H9 (cell line): ENCODE measurements around the gene CDS2. TPM values are rescaled to one million over a fixed set of nuclear protein-coding genes. Genes with fewer than 3 reads are reported as not detected.

ENCODE experiments used
- DNase-seq: peaks from one replicate; pipeline ENCODE4 v3.0.0-alpha.2; 2017
- H2AFZ ChIP-seq: one replicate; pipeline ENCODE4 v1.6.1; 2013; ENCODE audit warnings: mild to moderate bottlenecking, low read length, control low read depth, moderate library complexity
- H2AK5ac ChIP-seq: 2 replicates; pipeline ENCODE4 v1.6.1; 2013; ENCODE audit warnings: low read length, control low read depth, mixed read lengths; ENCODE audit not compliant: insufficient read length
- H2BK120ac ChIP-seq: one replicate; pipeline ENCODE4 v1.6.1; 2013; ENCODE audit warnings: low read depth, mild to moderate bottlenecking, low read length, control low read depth, inconsistent platforms; ENCODE audit not compliant: poor library complexity, severe bottlenecking
- H2BK12ac ChIP-seq: 2 replicates; pipeline ENCODE4 v1.6.1; 2013; ENCODE audit warnings: low read length, control low read depth, mixed read lengths, low read depth; ENCODE audit not compliant: insufficient read length
- H2BK15ac ChIP-seq: 2 replicates; pipeline ENCODE4 v1.6.1; 2013; ENCODE audit warnings: low read depth, low read length, control low read depth
- H2BK20ac ChIP-seq: one replicate; pipeline ENCODE4 v1.6.1; 2013; ENCODE audit warnings: low read depth, mild to moderate bottlenecking, low read length, control low read depth, inconsistent platforms; ENCODE audit not compliant: poor library complexity, severe bottlenecking
- H2BK5ac ChIP-seq: 2 replicates; pipeline ENCODE4 v1.6.1; 2013; ENCODE audit warnings: low read length, control low read depth, mixed read lengths; ENCODE audit not compliant: insufficient read length
- H3K14ac ChIP-seq: 2 replicates; pipeline ENCODE4 v1.6.1; 2013; ENCODE audit warnings: low read length, control low read depth; ENCODE audit not compliant: insufficient read depth
- H3K18ac ChIP-seq: 2 replicates; pipeline ENCODE4 v1.6.1; 2013; ENCODE audit warnings: low read depth, mild to moderate bottlenecking, mixed read lengths, low read length, control low read depth; ENCODE audit not compliant: insufficient read length
- H3K23ac ChIP-seq: 2 replicates; pipeline ENCODE4 v1.6.1; 2013; ENCODE audit warnings: low read length, control low read depth, mixed read lengths, low read depth; ENCODE audit not compliant: insufficient read length
- H3K23me2 ChIP-seq: 2 replicates; pipeline ENCODE4 v1.6.1; 2013; ENCODE audit warnings: low read depth, mild to moderate bottlenecking, mixed read lengths, low read length, control low read depth; ENCODE audit not compliant: insufficient read length, poor library complexity, severe bottlenecking
- H3K27ac ChIP-seq: 2 replicates; pipeline ENCODE4 v1.5.1; 2013; ENCODE audit warnings: low read length, control low read depth, mixed read lengths, low read depth; ENCODE audit not compliant: insufficient read length
- H3K27me3 ChIP-seq: 2 replicates; pipeline ENCODE4 v1.6.1; 2013; ENCODE audit warnings: low read length, control low read depth, inconsistent platforms; ENCODE audit not compliant: insufficient read depth
- H3K4ac ChIP-seq: 2 replicates; pipeline ENCODE4 v1.6.1; 2013; ENCODE audit warnings: low read depth, mild to moderate bottlenecking, control low read depth, inconsistent platforms, low read length, moderate library complexity
- H3K4me1 ChIP-seq: 2 replicates; pipeline ENCODE4 v1.6.1; 2013; ENCODE audit warnings: low read length, control low read depth, inconsistent platforms; ENCODE audit not compliant: insufficient read depth
- H3K4me2 ChIP-seq: 2 replicates; pipeline ENCODE4 v1.6.1; 2013; ENCODE audit warnings: low read length, control low read depth, mixed read lengths; ENCODE audit not compliant: insufficient read length, insufficient read depth
- H3K56ac ChIP-seq: 2 replicates; pipeline ENCODE4 v1.6.1; 2013; ENCODE audit warnings: low read depth, mild to moderate bottlenecking, mixed read lengths, low read length, control low read depth; ENCODE audit not compliant: insufficient read length
- H3K79me1 ChIP-seq: 2 replicates; pipeline ENCODE4 v1.6.1; 2013; ENCODE audit warnings: low read depth, mild to moderate bottlenecking, moderate library complexity, low read length, control low read depth, inconsistent platforms; ENCODE audit not compliant: insufficient read depth, poor library complexity, severe bottlenecking
- H3K79me2 ChIP-seq: 2 replicates; pipeline ENCODE4 v1.6.1; 2013; ENCODE audit warnings: low read length, control low read depth, inconsistent platforms; ENCODE audit not compliant: insufficient read depth
- H3K9ac ChIP-seq: 2 replicates; pipeline ENCODE4 v1.6.1; 2013; ENCODE audit warnings: low read length, control low read depth, mixed read lengths; ENCODE audit not compliant: insufficient read length; ENCODE audit errors: extremely low read depth
- H3K9me3 ChIP-seq: one replicate; pipeline ENCODE4 v1.6.1; 2013; ENCODE audit warnings: low read depth, low read length, inconsistent platforms; ENCODE audit not compliant: control insufficient read depth
- H3T11ph ChIP-seq: one replicate; pipeline ENCODE4 v1.6.1; 2013; ENCODE audit warnings: mild to moderate bottlenecking, low read length, control low read depth, inconsistent platforms
- H4K20me1 ChIP-seq: one replicate; pipeline ENCODE4 v1.6.1; 2013; ENCODE audit not compliant: control insufficient read depth, insufficient read length, insufficient read depth
- H4K5ac ChIP-seq: 2 replicates; pipeline ENCODE4 v1.6.1; 2013; ENCODE audit warnings: low read depth, mild to moderate bottlenecking, mixed read lengths, low read length, control low read depth; ENCODE audit not compliant: insufficient read length
- H4K8ac ChIP-seq: replicated peaks from 2 replicates; pipeline ENCODE4 v1.6.1; 2013; ENCODE audit warnings: low read length, control low read depth, mixed read lengths, low read depth; ENCODE audit not compliant: insufficient read length
- H4K91ac ChIP-seq: 2 replicates; pipeline ENCODE4 v1.6.1; 2013; ENCODE audit warnings: low read depth, mild to moderate bottlenecking, moderate library complexity, mixed read lengths, low read length, control low read depth; ENCODE audit not compliant: insufficient read length
- H3K27ac Mint-ChIP-seq, 3 experiments: 2 replicates in 2 of 3; 3 replicates in 1 of 3; pipeline ENCODE4 v1.8.0; 2020 to 2021; ENCODE audit warnings: mixed read lengths in 3 of 3, mild to moderate bottlenecking in 1 of 3, moderate library complexity in 1 of 3
- H3K27me3 Mint-ChIP-seq: 2 replicates; pipeline ENCODE4 v1.8.0; 2021; ENCODE audit warnings: low read depth, mild to moderate bottlenecking, moderate library complexity, mixed read lengths
- H3K36me3 Mint-ChIP-seq, 3 experiments: 2 replicates in 2 of 3; 3 replicates in 1 of 3; pipeline ENCODE4 v1.8.0; 2020 to 2021; ENCODE audit warnings: low read depth in 3 of 3, mixed read lengths in 3 of 3; ENCODE audit not compliant: insufficient read depth in 1 of 3
- H3K4me1 Mint-ChIP-seq, 2 experiments: 2 replicates each; pipeline ENCODE4 v1.8.0; 2020; ENCODE audit warnings: mixed read lengths in 2 of 2
- H3K4me3 Mint-ChIP-seq, 2 experiments: 2 replicates in 1 of 2; 3 replicates in 1 of 2; pipeline ENCODE4 v1.8.0; 2020 to 2021; ENCODE audit warnings: mild to moderate bottlenecking in 2 of 2, mixed read lengths in 2 of 2, moderate library complexity in 1 of 2
- H3K9me3 Mint-ChIP-seq, 2 experiments: 2 replicates in 1 of 2; 3 replicates in 1 of 2; pipeline ENCODE4 v1.8.0; 2020; ENCODE audit warnings: mild to moderate bottlenecking in 2 of 2, mixed read lengths in 2 of 2, moderate library complexity in 1 of 2
- WGBS: extraction: QIAGEN DNeasy Blood & Tissue Kit; methylation state at CpG from one replicate; pipeline ENCODE4 v1.1.7; 2013; ENCODE audit warnings: missing lambda C conversion rate, low lambda C conversion rate, mixed read lengths; ENCODE audit not compliant: insufficient read length; ENCODE audit errors: extremely low coverage; 5-methylcytosine and 5-hydroxymethylcytosine counted together
- total RNA-seq: library from RNA; stranded (reverse); gene quantifications from 2 replicates; pipeline ENCODE4 v1.2.1, GENCODE V29; 2021
- TF ChIP-seq, protein P1 (sequence below): fragments of 200-600 bp; sonication (generic); conservative IDR thresholded peaks from 3 replicates; pipeline ENCODE4 v1.8.0; 2021; ENCODE audit warnings: antibody characterized with exemption, mild to moderate bottlenecking

Gene CDS2
- total RNA-seq, 1 experiment from 2014 or later: 63.2 TPM

DNA sequence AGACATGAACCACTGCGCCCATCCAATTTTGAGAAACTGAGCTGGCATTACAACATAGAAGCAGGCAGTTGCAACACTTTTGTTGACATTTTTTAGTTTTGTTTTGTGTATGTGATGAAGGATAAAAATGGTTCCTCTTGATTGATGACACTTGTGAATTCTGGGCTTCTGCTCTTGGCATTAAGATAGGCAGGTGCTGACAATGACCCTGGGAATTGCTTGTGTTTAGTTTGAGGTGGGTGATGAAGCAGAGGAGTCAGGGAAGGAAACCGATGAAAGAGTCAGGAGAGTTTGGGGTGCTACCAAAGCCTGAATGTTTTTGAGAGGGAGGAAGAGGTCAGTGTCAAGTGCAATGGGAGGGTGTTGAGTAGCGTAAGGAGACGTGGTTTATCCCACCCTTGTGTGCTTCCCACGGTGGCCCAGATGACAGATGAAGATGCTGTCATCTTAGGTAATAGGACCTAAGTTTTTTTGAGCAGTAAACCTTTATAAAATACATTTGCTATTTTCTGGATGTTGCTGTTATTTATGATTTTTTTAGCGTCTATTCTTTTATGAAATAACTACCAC, 19.4 kb downstream of the CDS2 start:
- no peak overlapping the region for H3K18ac ChIP-seq
- no peak overlapping the region for H3K4ac ChIP-seq
- H3K56ac ChIP-seq: no peak overlapping the region
- H4K5ac ChIP-seq: no peak overlapping the region
- H3K27ac ChIP-seq: no peak overlapping the region
- no peaks in the 10 kb centered on the region for H3K9me3 ChIP-seq
- H4K8ac ChIP-seq: no peak overlapping the region
- no peaks in the 10 kb centered on the region for H3K23me2 ChIP-seq
- peak overlapping the region in 1 of 3 experiments; percentile 23; a peak in 1 of 7 replicates for H3K27ac Mint-ChIP-seq
- no peak overlapping the region for H3K4me3 Mint-ChIP-seq
- H3K79me1 ChIP-seq: peaks cover 8% of the 10 kb centered on the region
- H3K14ac ChIP-seq: no peak overlapping the region
- no peaks in the 10 kb centered on the region for H3K27me3 ChIP-seq
- no peaks in the 10 kb centered on the region; a peak in 2 of 7 replicates for H3K36me3 Mint-ChIP-seq
- H3K4me1 ChIP-seq: no peaks in the 10 kb centered on the region
- no peak overlapping the region for H3K9ac ChIP-seq
- no peak overlapping the region for H3K23ac ChIP-seq
- H2BK15ac ChIP-seq: no peak overlapping the region
- WGBS: no CpG with 5 or more reads among the region's 6 CpGs
- no peaks in the 10 kb centered on the region for H4K20me1 ChIP-seq
- no peak overlapping the region for H2AFZ ChIP-seq
- no peak overlapping the region for H2BK5ac ChIP-seq
- H2BK12ac ChIP-seq: no peak overlapping the region
- H2BK120ac ChIP-seq: no peak overlapping the region
- H3K27me3 Mint-ChIP-seq: no peaks in the 10 kb centered on the region
- no peak overlapping the region for H3K4me2 ChIP-seq
- peaks cover 12 to 16% of the 10 kb centered on the region in 2 experiments for H3K4me1 Mint-ChIP-seq
- TF ChIP-seq, protein P1, sequence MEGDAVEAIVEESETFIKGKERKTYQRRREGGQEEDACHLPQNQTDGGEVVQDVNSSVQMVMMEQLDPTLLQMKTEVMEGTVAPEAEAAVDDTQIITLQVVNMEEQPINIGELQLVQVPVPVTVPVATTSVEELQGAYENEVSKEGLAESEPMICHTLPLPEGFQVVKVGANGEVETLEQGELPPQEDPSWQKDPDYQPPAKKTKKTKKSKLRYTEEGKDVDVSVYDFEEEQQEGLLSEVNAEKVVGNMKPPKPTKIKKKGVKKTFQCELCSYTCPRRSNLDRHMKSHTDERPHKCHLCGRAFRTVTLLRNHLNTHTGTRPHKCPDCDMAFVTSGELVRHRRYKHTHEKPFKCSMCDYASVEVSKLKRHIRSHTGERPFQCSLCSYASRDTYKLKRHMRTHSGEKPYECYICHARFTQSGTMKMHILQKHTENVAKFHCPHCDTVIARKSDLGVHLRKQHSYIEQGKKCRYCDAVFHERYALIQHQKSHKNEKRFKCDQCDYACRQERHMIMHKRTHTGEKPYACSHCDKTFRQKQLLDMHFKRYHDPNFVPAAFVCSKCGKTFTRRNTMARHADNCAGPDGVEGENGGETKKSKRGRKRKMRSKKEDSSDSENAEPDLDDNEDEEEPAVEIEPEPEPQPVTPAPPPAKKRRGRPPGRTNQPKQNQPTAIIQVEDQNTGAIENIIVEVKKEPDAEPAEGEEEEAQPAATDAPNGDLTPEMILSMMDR: no peak
- H2AK5ac ChIP-seq: no peak overlapping the region
- DNase-seq: no peak
- no peak overlapping the region for H3T11ph ChIP-seq
- no peak overlapping the region for H2BK20ac ChIP-seq
- H4K91ac ChIP-seq: no peak overlapping the region
- no peaks in the 10 kb centered on the region; the same call in 1 of the 2 replicates for H3K79me2 ChIP-seq
- H3K9me3 Mint-ChIP-seq: no peaks in the 10 kb centered on the region
